Psoas muscle (tissue), 8 donors: ENCODE data around the gene DEFB124. TPM values are rescaled to one million over a fixed set of nuclear protein-coding genes. Genes with fewer than 3 reads are reported as not detected.
A peak's percentile ranks its signal among the peaks of the same experiment; 100 is the strongest.
"Not testable (repeated sequence)": the region's sequence is repeated elsewhere in the genome, so short reads cannot be mapped to it uniquely, and the experiment has no call there.

Source experiments
- ATAC-seq, 4 donors: fragments of 200-7000 bp; cut with Tn5 transposase; one replicate each; pipeline ENCODE4 v1.9.1; 2020; ENCODE audit warnings: moderate library complexity in 3 of 4, mild to moderate bottlenecking in 2 of 4
- DNase-seq, 2 donors: peaks; one replicate each; pipeline ENCODE4 v3.0.0-alpha.2; 2020
- H3K27ac ChIP-seq: fragments of 200-600 bp; one replicate; pipeline ENCODE4 v1.8.0; 2022
- H3K27me3 ChIP-seq, 3 donors: fragments of 200-600 bp in 1 of 3; one replicate each; pipeline versions ENCODE4 v1.6.1 to v1.8.0; 2013 to 2022; ENCODE audit warnings: low read length in 2 of 3, mild to moderate bottlenecking in 2 of 3, moderate library complexity in 1 of 3; ENCODE audit not compliant: insufficient read depth in 3 of 3
- H3K36me3 ChIP-seq, 2 donors: fragments of 200-600 bp in 1 of 2; one replicate each; pipeline versions ENCODE4 v1.6.1 to v1.8.0; 2013 to 2022; ENCODE audit warnings: low read depth in 1 of 2, mild to moderate bottlenecking in 1 of 2, moderate library complexity in 1 of 2; ENCODE audit not compliant: insufficient read depth in 1 of 2
- H3K4me1 ChIP-seq: fragments of 200-600 bp; one replicate; pipeline ENCODE4 v1.8.0; 2022
- H3K4me3 ChIP-seq: fragments of 200-600 bp; one replicate; pipeline ENCODE4 v1.8.0; 2022; ENCODE audit warnings: mild to moderate bottlenecking
- H3K9me3 ChIP-seq: fragments of 200-600 bp; one replicate; pipeline ENCODE4 v1.8.0; 2022
- CTCF ChIP-seq: fragments of 200-600 bp; IDR thresholded peaks from one replicate; pipeline ENCODE4 v1.8.0; 2022; ENCODE audit warnings: antibody characterized with exemption
- WGBS, 3 donors: extraction: QIAGEN DNeasy Blood & Tissue Kit; methylation state at CpG; one replicate each; pipeline versions ENCODE4 v1.1.6 to v1.1.7; 2013; 5-methylcytosine and 5-hydroxymethylcytosine counted together
- intact Hi-C, 2 donors: fragments of 100-400 bp; cut with DNase I; formaldehyde crosslinking; loops; one replicate each; pipeline versions ENCODE4 v1.11.0 to v1.14.2; 2022
- long read RNA-seq, 2 donors: library from polyadenylated mRNA; unstranded; transcript quantifications; one replicate each; pipeline ENCODE4 v2.0.0, GENCODE V29; 2021
- polyA plus RNA-seq, 3 donors: library from polyadenylated mRNA; stranded (reverse); fragments of 200-250 nt; gene quantifications; one replicate each; pipeline ENCODE4 v1.2.3, GENCODE V29; 2013
- total RNA-seq, 4 donors: library from RNA; stranded (reverse); fragmentation: NEBNext Ultra II Directional in 2 of 4; extraction: Animal tissue kit (Norgen Biotek cat#: 25700) in 2 of 4; gene quantifications; one replicate each; pipeline versions ENCODE4 v1.2.1 to v1.2.4, GENCODE V29; 2021 to 2023
- donor health status: healthy with polysubstance abuse.
- donor health status: DM: no; HTN: no; CAD: no; lungs with moderate emphysema.
- donor health status: Bipolar disorder and iron deficiency.
- donor health status: healthy.
- donor health status: DM: yes; HTN: yes; CAD: no.
- donor health status: DM: no; HTN: no; CAD: no.
- donor health status: DM: no; HTN: no; CAD: no.
- donor health status: DM: yes; HTN: yes; CAD: no.

The DEFB124 gene, protein sequence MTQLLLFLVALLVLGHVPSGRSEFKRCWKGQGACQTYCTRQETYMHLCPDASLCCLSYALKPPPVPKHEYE
- total RNA-seq (not detected), polyA plus RNA-seq (under 1 TPM in 1 of 3 donors, not detected in 2; 0.18 TPM)
- long read RNA-seq, donor 1: 0 reads
- long read RNA-seq, donor 2: 0 reads

GRCh38 chr20:31474758-31475427 lies at the start of gene DEFB124, which contains the start of gene REM1:
DEFB124 (minus strand) TSS chr20:31475127; CDS start chr20:31473013, 2,114 bp downstream.
REM1 (plus strand) TSS chr20:31475288; CDS start chr20:31476446, 1,158 bp downstream.
- no peak for TF ChIP-seq CTCF
- H3K27me3 ChIP-seq: peaks cover 0 to 18% (median 7%) of the 10 kb centered on the region in 3 donors
- no peaks in the 10 kb centered on the region for H3K36me3 ChIP-seq
- DNase-seq (peak; percentile 38 to 59), ATAC-seq (peak in 2 of 4 donors; percentile 42 to 48)
- H3K9me3 ChIP-seq: no peaks in the 10 kb centered on the region
- intact Hi-C loops: no loop called here
- 3 to 5% (median 4%) methylated on average over 21 to 33 of the region's 33 CpGs for WGBS, 3 donors
- H3K4me1 ChIP-seq: no peaks in the 10 kb centered on the region
- no peak within 1 kb of the TSS for H3K27ac ChIP-seq
- peak within 1 kb of the TSS; percentile 55 for H3K4me3 ChIP-seq

DNA sequence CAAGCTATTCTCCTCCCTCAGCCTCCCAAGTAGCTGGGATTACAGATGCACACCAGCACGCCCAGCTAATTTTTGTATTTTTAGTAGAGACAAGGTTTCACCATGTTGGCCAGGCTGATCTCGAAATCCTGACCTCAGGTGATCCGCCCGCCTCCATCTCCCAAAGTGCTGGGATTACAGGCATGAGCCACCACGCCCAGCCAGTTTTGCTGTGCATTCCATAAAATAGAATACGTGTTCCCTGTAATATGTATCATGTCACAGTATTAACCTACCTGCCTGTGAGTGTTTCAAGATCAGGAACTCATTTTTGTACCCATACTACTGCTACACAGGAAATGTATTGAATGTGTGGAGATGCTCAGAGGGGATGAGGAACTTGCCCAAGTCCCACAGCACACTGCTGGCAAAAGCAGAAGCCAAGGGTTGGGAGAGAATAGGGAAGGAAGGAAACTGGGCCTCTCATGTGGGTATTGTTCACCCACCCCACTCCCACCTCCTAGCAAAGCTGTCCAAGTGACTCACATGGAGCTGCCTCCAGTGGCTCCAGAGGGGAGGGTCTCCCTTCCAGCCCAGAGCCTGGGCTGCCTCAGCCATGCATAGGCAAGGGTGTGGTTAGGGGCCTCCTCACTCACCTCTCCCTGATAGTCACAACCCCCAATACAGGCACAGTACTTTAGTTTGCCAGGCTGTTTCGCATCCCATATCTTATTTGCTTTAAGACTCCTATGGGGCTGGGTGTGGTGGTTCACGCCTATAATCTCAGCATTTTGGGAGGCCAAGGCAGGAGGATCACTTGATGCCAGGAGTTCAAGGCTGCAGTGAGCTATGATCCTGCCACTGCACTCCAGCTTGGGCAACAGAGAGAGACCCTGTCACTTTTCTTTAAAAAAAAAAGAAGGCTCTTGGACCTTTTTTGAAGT lies 48.7 kb upstream of the DEFB124 start:
- intact Hi-C loops: no loop called here
- H3K27me3 ChIP-seq: no peaks in the 10 kb centered on the region
- no peak overlapping the region for H3K4me3 ChIP-seq
- H3K4me1 ChIP-seq: peaks cover 23% of the 10 kb centered on the region
- peak in 1 of 2 donors; percentile 32 for DNase-seq
- peak in 1 of 4 donors; percentile 5 for ATAC-seq
- no peak for TF ChIP-seq CTCF
- H3K9me3 ChIP-seq: no peaks in the 10 kb centered on the region
- no peak overlapping the region for H3K27ac ChIP-seq
- WGBS, 3 donors: 90 to 94% (median 93%) methylated on average over 8 of the region's 8 CpGs
- peaks cover 6 to 38% of the 10 kb centered on the region in 2 donors for H3K36me3 ChIP-seq

DNA sequence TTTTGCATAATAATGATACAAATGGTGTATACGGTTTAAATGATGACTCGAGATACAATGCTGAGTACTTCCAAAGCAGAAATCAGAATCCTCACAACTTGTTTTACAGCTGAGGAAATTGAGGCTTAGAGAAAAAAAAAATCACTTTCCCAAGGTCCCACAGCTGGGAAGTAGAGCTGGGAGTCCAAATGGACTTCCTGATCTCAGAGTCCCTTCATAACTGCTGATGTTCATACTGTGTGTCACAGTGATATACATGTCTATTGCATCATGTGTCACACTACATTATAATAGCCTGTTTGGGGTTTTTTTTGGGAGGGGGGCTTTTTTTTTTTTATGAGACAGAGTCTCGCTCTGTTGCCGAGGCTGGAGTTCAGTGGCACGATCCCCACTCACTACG lies 47.8 kb upstream of the DEFB124 start:
- ATAC-seq (peak in 2 of 4 donors; percentile 38 to 44), DNase-seq (no peak)
- Histone ChIP-seq H3K4me1 (peaks cover 28% of the 10 kb centered on the region), H3K36me3 (peaks cover 4 to 33% of the 10 kb centered on the region in 2 donors), H3K9me3 (no peaks in the 10 kb centered on the region), H3K27ac (peak overlapping the region; percentile 68), H3K4me3 (no peak overlapping the region), H3K27me3 (no peaks in the 10 kb centered on the region)
- intact Hi-C loops: no loop called here
- TF ChIP-seq CTCF: no peak
- 84 to 87% (median 86%) methylated on average over 6 of the region's 6 CpGs for WGBS, 3 donors

DNA sequence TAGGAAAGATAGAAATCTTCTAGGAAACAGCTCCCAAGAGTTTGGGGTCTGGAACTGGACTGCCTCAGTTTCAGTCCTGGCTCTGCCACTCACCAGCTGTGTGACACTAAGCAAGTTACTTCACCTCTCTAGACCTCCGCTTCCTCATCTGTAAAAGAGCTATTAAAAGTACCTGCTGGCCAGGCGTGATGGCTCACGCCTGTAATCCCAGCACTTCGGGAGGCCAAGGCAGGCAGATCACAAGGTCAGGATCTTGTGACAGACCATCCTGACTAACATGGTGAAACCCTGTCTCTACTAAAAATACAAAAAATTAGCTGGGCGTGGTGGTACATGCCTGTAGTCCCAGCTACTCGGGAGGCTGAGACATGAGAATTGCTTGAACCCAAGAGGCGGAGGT lies 46.3 kb upstream of the DEFB124 start:
- WGBS, 3 donors: 56 to 69% (median 64%) methylated on average over 7 of the region's 7 CpGs
- H3K4me3 ChIP-seq, DNase-seq, H3K9me3 ChIP-seq, H3K27me3 ChIP-seq, intact Hi-C loops: not testable (repeated sequence)
- H3K36me3 ChIP-seq: peaks cover 4 to 25% of the 10 kb centered on the region in 2 donors
- peak; percentile 43 to 60 (median 52) for ATAC-seq
- H3K27ac ChIP-seq: peak overlapping the region; percentile 68
- H3K4me1 ChIP-seq: peaks cover 42% of the 10 kb centered on the region

GRCh38 chr20:31517373-31517772 lies 42.4 kb upstream of the DEFB124 start:
- H3K27ac ChIP-seq: peak overlapping the region; percentile 46
- no peaks in the 10 kb centered on the region for H3K9me3 ChIP-seq
- 64 to 69% (median 67%) methylated on average over 4 of the region's 4 CpGs for WGBS, 3 donors
- peak overlapping the region; percentile 4 for H3K4me3 ChIP-seq
- H3K36me3 ChIP-seq: peaks cover 2 to 22% of the 10 kb centered on the region in 2 donors
- intact Hi-C loops: no loop called here
- peaks cover 49% of the 10 kb centered on the region for H3K4me1 ChIP-seq
- H3K27me3 ChIP-seq: no peaks in the 10 kb centered on the region
- TF ChIP-seq CTCF: no peak
- peak; percentile 49 to 65 for DNase-seq
- peak; percentile 33 to 56 (median 46) for ATAC-seq
